HG03571 (cell line): ENCODE results near the gene SLC1A7.

ENCODE experiments used
- ATAC-seq: cut with Tn5 transposase; IDR thresholded peaks from one replicate; pipeline ENCODE4 v1.9.1; 2021; ENCODE audit not compliant: unreplicated experiment

Gene SLC1A7

DNA sequence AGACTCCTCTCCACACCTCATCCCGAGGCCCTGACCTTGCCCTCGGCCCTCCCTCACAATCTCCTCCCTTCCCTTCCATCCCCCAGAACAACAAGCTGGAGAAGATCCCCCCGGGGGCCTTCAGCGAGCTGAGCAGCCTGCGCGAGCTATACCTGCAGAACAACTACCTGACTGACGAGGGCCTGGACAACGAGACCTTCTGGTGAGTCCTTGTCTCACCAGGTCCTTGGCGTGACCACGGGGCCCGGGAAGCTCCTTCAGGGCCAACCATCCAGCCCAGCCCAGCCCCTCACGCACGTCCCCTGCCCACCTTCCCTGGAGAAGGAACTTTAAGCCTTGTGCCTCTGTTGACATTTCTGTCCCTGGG is 64.9 kb downstream of the SLC1A7 start:
- no peak for ATAC-seq

DNA sequence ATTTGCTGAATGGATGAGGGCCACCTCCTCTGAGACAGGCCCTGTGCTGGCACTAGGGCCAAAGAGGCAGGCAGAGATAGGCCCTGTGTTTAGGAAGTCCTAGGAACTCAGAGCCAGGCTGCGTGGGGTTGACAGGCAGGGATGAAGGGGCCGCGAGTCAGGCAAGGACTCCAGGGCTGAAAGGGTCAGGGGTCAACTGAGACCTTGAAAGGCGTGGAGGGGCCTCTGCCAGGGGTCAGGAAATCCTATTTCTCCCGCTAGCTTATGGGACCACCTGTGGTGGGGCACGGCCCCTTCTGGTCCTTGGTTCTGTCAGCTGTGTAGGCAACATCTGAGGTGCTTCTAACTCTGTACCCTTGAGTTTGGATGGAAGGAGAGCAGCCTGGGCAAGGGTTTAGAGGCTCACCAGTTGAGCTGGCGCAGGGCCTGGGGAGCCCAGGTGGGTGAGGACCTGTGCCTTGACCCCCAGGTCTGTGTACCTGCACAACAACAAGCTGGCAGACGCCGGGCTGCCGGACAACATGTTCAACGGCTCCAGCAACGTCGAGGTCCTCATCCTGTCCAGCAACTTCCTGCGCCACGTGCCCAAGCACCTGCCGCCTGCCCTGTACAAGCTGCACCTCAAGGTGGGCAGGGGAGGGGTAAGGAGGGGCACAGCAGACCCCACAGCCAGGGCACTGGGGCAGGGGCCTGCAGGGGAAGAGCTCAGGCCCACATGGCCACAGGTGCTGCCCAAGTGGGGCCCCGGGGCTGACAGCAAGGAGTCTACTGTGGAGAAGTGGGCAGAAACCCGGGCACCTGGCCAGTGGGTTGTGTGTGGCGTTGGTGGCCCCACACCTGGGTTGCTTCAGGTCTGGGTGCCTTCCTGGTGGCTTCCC is 65.5 kb downstream of the SLC1A7 start:
- ATAC-seq: no peak

DNA sequence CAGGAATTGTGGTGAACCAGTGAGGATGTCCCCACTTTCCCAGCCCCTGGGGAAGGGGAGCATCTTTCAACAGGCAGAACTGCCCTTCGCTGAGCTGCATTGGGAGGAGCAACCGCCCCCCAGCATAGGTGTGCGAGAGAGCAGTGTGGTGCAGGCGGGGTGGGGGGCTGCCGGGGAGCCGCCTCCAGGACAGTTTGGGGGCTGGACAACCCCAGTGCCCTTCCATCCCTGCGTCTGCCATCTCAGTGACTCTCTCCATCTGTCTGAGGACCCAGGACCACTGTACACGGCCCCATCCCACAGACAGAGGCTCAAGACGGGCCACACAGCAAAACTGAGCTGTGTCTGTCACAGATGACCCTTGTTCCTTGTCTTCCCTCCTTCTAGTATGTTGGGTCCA is 66.3 kb downstream of the SLC1A7 start:
- no peak for ATAC-seq

DNA sequence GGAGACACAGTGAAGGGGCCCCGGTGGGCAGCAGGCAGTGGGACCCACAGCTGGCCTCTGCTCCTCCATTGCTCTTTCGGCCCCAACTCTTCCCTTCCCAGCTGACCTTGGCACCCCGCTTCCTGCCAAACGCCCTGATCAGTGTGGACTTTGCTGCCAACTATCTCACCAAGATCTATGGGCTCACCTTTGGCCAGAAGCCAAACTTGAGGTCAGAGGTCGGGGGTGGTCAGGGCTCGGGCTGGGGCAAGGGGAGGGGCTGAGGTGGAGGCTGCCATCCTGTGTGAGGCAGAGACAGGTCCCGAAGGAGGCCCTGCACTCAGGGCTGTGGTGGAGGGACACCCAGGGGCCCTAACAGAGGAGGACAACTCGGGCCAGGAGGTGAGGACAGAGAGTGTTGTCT is 66.7 kb downstream of the SLC1A7 start:
- ATAC-seq: no peak

DNA sequence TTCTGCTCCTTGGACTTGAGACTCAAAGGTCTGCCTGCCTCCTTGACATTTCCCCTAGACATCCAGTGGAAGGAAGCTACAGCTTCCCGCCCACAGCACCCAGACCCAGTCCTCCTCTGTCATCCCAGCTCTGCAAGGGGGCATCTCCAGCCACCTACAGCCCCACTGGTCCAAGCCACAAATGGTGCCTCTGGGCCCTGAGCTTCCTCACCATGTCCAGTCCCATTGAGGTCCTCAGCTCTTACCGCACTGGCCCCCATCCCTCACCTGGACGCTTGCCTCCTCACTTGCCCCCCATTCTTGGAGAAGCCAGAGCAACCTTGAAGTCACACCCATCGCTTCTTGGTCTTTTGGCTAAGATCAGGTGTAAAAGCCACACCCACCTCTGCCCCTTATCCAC is 67.2 kb downstream of the SLC1A7 start:
- ATAC-seq: no peak

DNA sequence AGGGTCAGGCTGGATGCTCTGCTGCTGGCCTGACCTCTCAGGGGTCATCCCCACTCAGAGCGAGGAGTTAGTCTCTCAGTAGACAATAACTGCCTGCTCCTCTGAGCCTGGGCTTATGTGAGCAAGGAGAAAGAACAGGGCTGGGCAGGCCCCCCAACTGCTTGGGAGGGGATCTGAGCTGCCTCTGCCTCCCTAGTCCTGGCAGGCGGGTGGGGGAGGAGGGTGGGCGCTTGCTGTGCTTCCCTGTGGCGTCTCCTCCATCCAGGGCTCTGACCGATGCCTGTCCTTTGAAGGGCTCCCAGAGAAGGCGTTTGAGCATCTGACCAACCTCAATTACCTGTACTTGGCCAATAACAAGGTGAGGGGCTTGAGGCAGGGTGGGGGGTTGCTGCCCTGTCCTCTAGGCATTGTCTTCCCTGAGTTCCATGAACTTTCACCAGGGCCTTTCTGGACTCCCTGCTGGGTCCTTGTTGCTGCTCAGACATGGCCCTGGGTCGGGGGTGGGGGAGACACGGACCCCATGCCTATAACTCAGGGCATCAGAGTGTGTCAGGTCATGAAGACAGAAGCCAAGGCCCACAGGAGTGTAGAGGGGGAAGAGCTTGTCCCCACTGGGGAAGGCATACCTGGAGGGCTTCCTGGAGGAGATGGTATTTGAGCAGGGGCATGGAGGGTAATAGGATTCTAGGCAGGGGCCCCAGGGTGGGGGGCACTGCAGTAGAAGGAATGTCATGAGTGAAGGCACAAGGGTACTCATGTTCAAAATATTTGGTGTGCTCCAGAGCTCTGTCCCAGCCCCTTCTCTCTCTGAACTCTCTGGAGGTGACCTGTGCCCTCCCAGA is 67.9 kb downstream of the SLC1A7 start:
- ATAC-seq: no peak

DNA sequence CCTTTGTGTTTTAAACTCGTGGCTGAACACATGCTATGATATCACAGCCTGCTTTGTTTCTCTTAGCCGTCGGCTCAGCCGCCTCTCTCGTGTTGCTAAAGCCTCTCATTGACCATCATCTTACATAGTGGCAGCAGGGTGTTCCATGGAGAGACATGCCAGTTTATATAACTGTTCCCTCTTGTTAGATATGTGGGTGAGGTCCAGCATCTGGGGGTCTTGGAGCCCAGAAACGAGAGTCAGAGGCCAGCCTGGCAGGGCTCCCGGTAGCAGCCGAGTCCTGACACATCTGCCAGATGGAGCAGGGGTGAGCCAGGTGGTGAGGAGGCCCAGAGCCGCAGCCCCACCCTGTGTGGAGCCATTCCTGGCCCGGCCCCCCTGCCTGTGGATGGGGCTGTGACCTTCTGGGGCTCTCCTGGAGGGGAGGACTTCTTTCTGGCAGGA is 68.5 kb downstream of the SLC1A7 start:
- no peak for ATAC-seq

DNA sequence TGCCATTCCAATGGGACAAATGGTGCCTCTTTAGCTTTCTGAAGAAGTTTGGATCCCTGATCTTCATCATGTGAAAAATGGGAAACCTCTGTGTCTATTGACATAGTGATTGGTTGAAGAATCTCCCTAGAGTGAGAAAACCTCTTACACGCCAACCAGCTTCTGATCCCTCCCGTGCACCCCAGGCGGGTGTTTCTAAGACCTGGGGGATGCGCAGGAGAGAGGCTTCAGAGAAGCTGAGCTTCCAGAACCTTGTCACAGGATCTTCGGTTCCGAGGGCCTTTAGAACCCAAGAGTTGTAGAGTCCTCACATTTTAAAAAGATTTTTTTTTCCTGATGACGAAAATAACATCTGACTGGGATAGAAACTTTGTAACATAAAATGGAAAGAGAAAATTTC is 69.2 kb downstream of the SLC1A7 start:
- ATAC-seq: no peak

DNA sequence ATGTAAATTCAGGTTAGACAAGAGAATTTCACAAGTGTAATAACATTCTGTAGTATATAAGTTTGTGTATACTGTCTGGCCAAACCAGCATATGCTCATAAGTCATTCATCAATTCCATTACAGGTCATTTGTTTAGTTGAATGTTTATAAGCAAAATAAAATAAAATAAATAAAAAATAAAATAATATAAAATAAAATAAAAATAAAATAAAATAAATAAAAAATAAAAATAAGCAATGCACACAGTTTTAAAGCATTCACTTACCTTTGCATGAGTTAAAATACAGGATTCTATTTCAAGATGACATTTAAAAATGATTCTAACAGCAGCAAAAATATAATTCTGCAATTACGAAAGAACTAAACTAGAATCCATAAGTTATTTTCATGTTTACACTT is 70.5 kb downstream of the SLC1A7 start:
- ATAC-seq: no peak

DNA sequence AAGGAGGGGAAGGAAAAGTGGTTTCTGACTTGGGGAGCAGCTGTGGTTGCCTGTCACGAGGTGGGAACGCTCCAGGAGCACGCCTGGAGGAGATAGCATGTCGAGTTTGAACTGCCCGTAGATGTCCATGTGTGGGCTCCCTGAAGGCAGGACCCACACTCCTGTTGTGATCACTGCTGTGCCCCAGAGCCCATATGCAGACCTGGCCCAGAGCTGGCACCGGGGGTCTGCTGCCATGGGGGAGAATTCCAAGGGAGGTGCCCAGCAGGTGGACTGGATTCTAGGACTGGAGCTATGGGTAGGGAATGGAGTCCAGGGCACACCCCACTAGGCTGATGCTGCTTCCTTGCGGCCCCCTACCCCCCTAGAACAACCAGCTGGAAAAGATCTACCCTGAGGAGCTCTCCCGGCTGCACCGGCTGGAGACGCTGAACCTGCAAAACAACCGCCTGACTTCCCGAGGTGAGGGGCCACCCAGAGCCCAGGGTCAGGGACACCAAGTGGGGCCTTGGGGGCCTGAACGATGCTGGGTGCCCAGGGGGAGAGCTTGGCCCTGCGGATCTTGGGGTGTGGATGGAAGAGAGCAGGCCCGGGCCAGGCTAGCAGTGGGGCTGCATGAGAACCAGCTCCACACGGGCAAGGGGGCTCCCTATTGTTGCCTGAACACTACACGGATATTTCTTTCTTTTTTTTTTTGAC is 71.1 kb downstream of the SLC1A7 start:
- no peak for ATAC-seq

DNA sequence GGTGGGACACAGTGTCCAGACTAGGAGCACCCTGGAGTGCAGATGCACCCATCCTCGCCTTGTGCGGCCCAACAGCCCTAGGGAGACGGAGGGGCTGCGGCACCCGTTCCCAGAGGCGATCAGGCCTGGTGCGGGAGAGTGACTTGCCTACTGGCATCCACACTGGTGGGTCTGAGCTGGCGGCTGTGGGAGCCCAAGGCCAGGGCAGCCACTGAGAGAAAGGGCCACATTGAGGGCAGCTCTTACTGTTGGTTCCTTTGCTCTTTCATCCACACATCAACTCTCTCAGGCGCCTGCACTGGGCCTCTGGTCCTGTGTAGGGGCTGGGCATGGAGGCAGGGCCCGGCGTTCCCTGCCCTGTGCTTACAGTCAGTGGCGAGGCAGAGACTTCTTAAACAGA is 71.8 kb downstream of the SLC1A7 start:
- no peak for ATAC-seq

DNA sequence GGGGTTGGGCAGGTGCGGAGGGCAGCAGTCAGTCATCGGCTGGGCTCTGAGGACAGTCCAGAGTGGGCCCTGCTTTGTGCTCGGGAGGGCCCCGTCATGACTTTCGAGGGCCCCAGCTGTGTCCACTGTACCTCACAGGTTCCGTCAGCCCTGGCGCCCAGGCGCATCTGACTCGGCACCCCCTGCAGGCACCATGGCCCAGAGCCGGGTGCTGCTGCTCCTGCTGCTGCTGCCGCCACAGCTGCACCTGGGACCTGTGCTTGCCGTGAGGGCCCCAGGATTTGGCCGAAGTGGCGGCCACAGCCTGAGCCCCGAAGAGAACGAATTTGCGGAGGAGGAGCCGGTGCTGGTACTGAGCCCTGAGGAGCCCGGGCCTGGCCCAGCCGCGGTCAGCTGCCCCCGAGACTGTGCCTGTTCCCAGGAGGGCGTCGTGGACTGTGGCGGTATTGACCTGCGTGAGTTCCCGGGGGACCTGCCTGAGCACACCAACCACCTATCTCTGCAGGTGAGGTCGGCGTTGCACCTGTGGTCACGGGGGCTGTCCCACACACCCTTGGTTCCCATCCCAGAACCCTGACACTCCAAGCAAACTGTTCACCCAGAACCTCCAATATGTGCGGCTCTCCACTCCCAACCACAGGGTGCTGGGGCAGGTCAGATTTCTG is 72.6 kb downstream of the SLC1A7 start:
- ATAC-seq: no peak

DNA sequence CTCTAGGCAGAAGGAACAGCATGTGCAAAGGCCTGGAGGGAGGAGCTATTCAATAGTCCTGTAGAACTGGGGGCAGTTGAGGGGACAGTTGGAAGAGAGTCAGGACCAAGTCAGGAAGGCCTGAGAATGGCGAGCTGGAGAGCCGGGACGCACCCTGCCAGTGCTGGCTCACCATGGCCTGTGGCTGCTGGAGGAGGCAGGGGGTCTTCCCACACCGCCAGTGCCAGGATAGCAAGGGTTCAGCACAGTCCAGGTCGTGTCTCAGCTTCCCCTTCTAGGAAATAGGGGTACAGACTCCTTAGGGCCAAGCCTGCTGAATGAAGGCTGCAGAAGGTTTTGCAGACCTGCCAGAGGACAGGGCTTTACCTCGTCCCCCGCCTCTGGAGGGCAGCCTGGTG is 73.2 kb downstream of the SLC1A7 start:
- ATAC-seq: no peak

DNA sequence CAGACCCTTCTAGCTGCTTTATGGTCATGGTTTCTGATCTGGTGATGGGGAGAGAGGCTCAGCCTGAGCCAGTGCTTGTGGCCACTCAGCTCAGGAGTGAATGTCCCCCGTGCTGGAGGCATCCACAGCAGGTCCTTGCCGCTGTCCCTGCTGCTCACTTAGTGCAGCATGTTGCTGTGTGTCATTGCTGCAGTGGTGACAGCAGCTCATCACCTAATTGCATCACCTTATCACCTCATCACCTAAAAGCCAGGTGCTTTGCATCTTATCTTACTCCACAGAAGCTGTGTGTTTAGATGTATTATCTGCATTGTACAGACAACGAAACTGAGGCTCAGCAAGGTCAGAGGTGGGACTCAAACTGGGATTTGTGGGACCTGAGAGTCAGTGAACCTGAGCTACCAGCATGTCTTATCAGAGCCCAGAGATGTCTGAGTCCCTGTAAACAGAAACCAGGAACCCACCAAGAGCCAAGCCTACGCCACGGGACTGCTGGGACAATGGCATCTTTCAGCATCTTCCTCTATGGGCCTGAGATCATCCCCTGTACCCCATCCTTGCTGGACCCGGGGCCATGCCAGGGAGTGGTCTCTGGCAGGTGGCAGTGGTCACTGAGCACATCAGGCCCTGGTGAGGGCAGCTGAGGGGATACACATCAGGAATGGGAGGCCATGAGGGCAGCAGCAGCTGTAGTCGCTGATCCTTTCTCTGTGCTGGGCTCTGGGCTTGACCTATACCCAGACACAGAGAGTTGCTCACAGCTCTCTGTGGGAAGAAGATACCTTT is 73.9 kb downstream of the SLC1A7 start:
- no peak for ATAC-seq

DNA sequence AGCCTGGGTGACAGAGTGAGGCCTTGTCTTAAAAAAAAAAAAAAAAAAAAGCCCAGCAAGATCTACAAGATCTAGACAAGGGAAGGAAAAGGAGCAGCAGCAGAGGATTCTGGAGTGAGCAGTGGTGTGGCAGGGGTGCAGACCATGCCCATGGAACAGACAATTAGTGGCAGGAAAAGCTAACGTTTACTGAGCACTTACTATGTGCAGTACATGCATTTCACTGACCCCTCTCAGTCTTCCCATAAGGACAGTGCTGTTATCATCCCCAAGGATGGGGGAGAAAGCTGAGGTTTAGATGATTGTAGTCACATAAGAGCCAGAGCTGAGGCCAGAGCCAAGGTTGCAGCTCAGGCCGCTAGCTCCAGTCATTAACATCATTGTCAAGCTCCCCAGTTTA is 74.6 kb downstream of the SLC1A7 start:
- no peak for ATAC-seq

DNA sequence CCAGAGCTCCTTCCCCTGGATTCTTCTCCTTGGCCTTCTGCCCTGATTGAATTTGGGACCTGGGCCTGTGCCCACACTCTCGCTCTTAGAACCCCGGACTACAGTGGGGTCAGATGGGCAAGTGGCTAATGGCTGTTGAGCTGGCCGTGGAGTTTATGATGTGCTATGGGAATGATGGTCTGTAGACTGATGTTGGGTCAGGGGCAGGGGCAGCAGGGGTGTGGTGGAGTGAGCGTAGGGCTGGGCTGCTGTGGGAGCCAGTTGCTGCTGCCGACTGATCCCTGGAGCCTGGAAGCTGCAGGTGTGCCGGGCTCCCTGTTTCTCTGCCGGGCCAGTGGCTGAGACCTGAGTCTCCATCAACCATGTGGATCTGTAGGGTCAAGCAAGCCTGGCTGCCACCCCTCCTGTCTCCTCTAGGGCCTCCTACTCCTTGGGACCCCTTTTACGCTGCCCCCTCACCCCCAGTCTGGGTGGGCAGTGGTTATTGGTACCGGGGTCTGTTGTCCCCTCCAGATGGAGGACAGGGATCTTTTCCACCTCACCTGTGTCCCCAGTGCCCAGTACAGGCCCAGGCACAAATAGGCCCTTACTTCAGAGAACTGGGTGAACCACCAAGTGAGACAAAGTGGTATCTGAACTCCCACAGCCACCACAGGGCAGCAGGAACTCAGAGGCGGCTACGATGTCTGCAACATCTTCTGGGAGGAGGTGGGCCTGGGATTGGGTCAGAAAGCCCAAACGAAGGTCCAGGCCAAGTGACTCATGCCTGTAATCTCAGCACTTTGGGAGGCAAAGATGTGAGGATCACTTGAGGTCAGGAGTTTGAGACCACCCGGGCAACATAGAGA is 75.3 kb downstream of the SLC1A7 start:
- no peak for ATAC-seq

DNA sequence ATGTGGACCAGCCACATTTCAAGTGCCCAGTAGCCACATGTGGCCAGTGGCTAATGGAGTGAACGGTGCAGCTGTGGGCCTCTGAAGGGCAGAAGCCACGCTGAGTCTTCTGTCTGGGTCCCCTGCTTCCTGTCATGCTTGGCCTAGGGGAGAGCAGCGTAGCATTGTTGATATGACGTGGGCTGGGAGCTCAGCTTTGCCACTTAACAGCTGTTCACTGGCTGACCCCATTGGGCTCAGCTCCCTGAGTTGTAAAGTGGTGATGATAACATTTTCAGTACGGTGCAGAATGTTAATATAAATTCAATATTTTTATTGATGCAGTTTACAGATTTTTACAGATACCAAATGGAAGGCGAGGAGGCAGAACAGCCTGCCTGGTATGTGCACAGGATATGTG is 76.0 kb downstream of the SLC1A7 start:
- no peak for ATAC-seq

DNA sequence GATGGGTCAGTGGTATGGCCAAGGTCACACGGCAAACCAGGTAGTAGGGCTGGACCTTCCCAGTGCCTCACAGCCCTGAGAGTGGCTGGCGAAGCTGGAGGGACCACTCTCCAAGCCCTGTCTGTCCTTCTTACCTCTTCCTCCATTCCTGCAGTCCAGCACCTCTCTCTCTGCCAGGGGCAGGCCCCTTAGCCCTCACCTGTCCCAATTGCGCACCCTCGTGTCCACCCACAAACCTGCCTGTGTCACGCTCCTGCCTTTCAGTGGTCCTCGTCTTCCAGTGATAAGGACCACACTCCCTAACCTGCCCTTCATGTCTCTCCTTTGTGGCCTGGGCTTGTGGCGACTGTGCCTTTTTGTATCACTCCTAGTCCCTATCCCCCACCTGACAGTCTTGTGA is 77.0 kb downstream of the SLC1A7 start:
- no peak for ATAC-seq

DNA sequence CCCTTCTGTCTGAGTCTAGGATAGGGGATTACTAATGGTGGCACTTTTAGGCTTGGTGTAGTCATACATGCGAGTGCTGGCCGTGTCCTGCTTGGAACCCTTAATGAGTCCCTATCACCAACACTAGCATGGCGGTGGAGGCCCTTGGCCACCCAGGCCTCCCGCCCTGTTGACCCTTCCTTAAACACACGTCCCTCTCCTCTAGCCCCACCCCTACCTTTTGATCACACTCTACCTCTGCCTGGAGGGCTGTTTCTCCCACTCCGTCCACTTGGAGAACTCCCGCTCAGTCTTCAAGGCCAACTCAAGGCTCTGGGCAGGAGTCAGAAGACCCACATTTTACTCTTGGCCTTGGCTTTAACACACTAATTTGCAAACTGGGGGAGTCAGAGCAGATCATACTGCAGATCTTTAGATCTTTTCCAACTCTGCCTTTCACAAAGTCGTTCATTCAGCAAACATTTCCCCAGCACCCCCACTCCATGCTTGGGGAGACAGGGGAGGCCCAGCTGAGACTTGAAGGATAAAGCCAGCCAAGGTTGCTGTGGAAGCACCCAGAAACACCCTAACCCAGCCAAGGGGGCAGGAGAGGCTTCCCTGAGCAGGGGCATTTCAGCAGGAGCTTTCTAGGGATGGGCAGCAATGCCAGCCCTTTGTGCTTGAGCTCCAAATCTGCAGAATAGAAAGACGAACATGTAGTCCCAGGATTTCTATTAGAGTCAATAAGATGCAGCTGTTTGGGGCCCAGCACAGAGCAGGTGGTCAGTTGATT is 78.5 kb downstream of the SLC1A7 start:
- no peak for ATAC-seq
